GM19463 (cell line): ENCODE measurements around the gene C7orf57.
A peak's percentile ranks its signal among the peaks of the same experiment; 100 is the strongest.
"Not testable (repeated sequence)": the region's sequence is repeated elsewhere in the genome, so short reads cannot be mapped to it uniquely, and the experiment has no call there.

ENCODE experiments used
- ATAC-seq: cut with Tn5 transposase; IDR thresholded peaks from one replicate; pipeline ENCODE4 v1.9.1; 2021; ENCODE audit warnings: mild to moderate bottlenecking, moderate library complexity; ENCODE audit not compliant: unreplicated experiment

The C7orf57 gene

GRCh38 chr7:48033922-48034321, 1.4 kb upstream of the C7orf57 start:
- no peak for ATAC-seq

GRCh38 chr7:48035967-48036478, 680 bp downstream of the C7orf57 start:
- no peak for ATAC-seq

GRCh38 chr7:48038815-48039506, 3.6 kb downstream of the C7orf57 start:
- no peak for ATAC-seq

- no peak for ATAC-seq
These were observed 5.8 kb downstream of the C7orf57 start for GRCh38 chr7:48040944-48041652.

GRCh38 chr7:48041653-48041970, 6.3 kb downstream of the C7orf57 start:
- no peak for ATAC-seq

GRCh38 chr7:48042216-48042615, 6.9 kb downstream of the C7orf57 start:
- ATAC-seq = no peak

- ATAC-seq = no peak
These were observed 7.3 kb downstream of the C7orf57 start for GRCh38 chr7:48042636-48043035.

GRCh38 chr7:48045195-48045765, 9.9 kb downstream of the C7orf57 start:
- ATAC-seq = no peak

GRCh38 chr7:48046458-48046857, 11.1 kb downstream of the C7orf57 start:
- no peak for ATAC-seq

GRCh38 chr7:48048113-48048512, 12.8 kb downstream of the C7orf57 start:
- no peak for ATAC-seq

- no peak for ATAC-seq
These were observed 14.5 kb downstream of the C7orf57 start for GRCh38 chr7:48049850-48050249.

GRCh38 chr7:48052748-48053147, 17.4 kb downstream of the C7orf57 start:
- ATAC-seq = peak; percentile 80

- ATAC-seq = no peak
These were observed 18.4 kb downstream of the C7orf57 start for GRCh38 chr7:48053736-48054135.

- no peak for ATAC-seq
These were observed 23.6 kb downstream of the C7orf57 start for GRCh38 chr7:48058990-48059389.

- no peak for ATAC-seq
These were observed 24.4 kb downstream of the C7orf57 start for GRCh38 chr7:48059706-48060105.

- no peak for ATAC-seq
These were observed 28.6 kb downstream of the C7orf57 start for GRCh38 chr7:48063985-48064384.

- ATAC-seq = no peak
These were observed 32.1 kb downstream of the C7orf57 start for GRCh38 chr7:48067475-48067874.

- no peak for ATAC-seq
These were observed 38.9 kb downstream of the C7orf57 start for GRCh38 chr7:48074204-48074654.

GRCh38 chr7:48077423-48077822, 42.1 kb downstream of the C7orf57 start:
- ATAC-seq = no peak

GRCh38 chr7:48078470-48078869, 43.1 kb downstream of the C7orf57 start:
- no peak for ATAC-seq

GRCh38 chr7:48082378-48082777, 47.0 kb downstream of the C7orf57 start:
- ATAC-seq = not testable (repeated sequence)
